Vagina (tissue), 2 donors: ENCODE measurements around the gene CASQ2. TPM values are rescaled to one million over a fixed set of nuclear protein-coding genes. Genes with fewer than 3 reads are reported as not detected.

Experiments
- DNase-seq, 2 donors: peaks; one replicate each; pipeline ENCODE4 v3.0.0-alpha.2; 2017; ENCODE audit errors: extremely low spot score in 2 of 2
- H3K27ac ChIP-seq: fragments of 200-600 bp; sonication (generic); one replicate; pipeline ENCODE4 v1.5.1; 2019
- H3K27me3 ChIP-seq: fragments of 200-600 bp; sonication (generic); one replicate; pipeline ENCODE4 v1.5.1; 2019
- H3K36me3 ChIP-seq, 2 donors: fragments of 200-600 bp; sonication (generic); one replicate each; pipeline ENCODE4 v1.5.1; 2017 to 2019
- H3K4me1 ChIP-seq: fragments of 200-600 bp; sonication (generic); one replicate; pipeline ENCODE4 v1.5.1; 2019
- H3K4me3 ChIP-seq, 2 donors: fragments of 200-600 bp; sonication (generic); 1 replicate in 1 of 2; 2 replicates in 1 of 2; pipeline ENCODE4 v1.5.1; 2016 to 2019
- H3K9me3 ChIP-seq: fragments of 200-600 bp; sonication (generic); one replicate; pipeline ENCODE4 v1.5.1; 2019
- POLR2A ChIP-seq, 2 donors: fragments of 450-650 bp; IDR thresholded peaks; one replicate each; pipeline ENCODE4 v1.6.1; 2017; ENCODE audit warnings: antibody characterized with exemption in 2 of 2, mild to moderate bottlenecking in 2 of 2, moderate library complexity in 2 of 2
- POLR2AphosphoS5 ChIP-seq, 2 donors: sonication (generic); formaldehyde crosslinking; IDR thresholded peaks; one replicate each; pipeline ENCODE4 v1.9.0; 2017; ENCODE audit warnings: antibody characterized with exemption in 2 of 2, mild to moderate bottlenecking in 2 of 2, low read depth in 1 of 2; ENCODE audit not compliant: insufficient read depth in 1 of 2
- intact Hi-C: fragments of 100-400 bp; cut with DNase I; formaldehyde crosslinking; loops from one replicate; pipeline ENCODE4 v1.15.1; 2023
- total RNA-seq: library from RNA; depleted of rRNA; stranded (reverse); fragments of >200 nt; gene quantifications from one replicate; pipeline ENCODE4 v1.2.3, GENCODE V29; 2016
- TF ChIP-seq, protein P1 (sequence below), 3 experiments: fragments of 450-650 bp in 2 of 3; fragments of 200-600 bp in 1 of 3; sonication (generic) in 1 of 3; IDR thresholded peaks; one replicate each; pipeline ENCODE4 v1.5.1; 2017 to 2019; ENCODE audit warnings: antibody characterized with exemption in 3 of 3, mild to moderate bottlenecking in 2 of 3, moderate library complexity in 2 of 3

The CASQ2 gene
- total RNA-seq, 1 donor from 2014 or later: 3.2 TPM

DNA sequence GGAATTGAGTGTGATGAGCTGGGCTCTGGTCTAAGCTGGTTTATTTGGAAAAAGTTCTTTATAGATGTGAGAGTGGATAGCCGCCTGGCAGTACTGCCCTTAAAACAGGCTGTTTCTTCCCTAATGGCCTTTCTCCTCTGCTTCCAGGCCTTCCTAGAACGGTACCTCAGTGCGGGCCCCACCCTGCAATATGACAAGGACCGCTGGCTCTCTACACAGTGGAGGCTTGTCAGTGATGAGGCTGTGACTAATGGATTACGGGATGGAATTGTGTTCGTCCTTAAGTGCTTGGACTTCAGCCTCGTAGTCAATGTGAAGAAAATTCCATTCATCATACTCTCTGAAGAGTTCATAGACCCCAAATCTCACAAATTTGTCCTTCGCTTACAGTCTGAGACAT is 77.5 kb downstream of the CASQ2 start:
- H3K27ac ChIP-seq: no peak overlapping the region
- peaks cover 0 to 48% of the 10 kb centered on the region in 2 donors for H3K36me3 ChIP-seq
- no peak for TF ChIP-seq POLR2AphosphoS5 (IDR thresholded peaks at IDR 0.05; ENCODE audit: insufficient read depth in 1 of 2, low read depth in 1 of 2)
- no peak for TF ChIP-seq POLR2A (IDR thresholded peaks at IDR 0.05)
- TF ChIP-seq, protein P1, sequence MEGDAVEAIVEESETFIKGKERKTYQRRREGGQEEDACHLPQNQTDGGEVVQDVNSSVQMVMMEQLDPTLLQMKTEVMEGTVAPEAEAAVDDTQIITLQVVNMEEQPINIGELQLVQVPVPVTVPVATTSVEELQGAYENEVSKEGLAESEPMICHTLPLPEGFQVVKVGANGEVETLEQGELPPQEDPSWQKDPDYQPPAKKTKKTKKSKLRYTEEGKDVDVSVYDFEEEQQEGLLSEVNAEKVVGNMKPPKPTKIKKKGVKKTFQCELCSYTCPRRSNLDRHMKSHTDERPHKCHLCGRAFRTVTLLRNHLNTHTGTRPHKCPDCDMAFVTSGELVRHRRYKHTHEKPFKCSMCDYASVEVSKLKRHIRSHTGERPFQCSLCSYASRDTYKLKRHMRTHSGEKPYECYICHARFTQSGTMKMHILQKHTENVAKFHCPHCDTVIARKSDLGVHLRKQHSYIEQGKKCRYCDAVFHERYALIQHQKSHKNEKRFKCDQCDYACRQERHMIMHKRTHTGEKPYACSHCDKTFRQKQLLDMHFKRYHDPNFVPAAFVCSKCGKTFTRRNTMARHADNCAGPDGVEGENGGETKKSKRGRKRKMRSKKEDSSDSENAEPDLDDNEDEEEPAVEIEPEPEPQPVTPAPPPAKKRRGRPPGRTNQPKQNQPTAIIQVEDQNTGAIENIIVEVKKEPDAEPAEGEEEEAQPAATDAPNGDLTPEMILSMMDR (IDR thresholded peaks at IDR 0.05): no peak
- H3K27me3 ChIP-seq: no peaks in the 10 kb centered on the region
- DNase-seq: no peak
- intact Hi-C loops: no loop called here
- H3K4me3 ChIP-seq: no peak overlapping the region
- H3K9me3 ChIP-seq: no peaks in the 10 kb centered on the region
- no peaks in the 10 kb centered on the region for H3K4me1 ChIP-seq

DNA sequence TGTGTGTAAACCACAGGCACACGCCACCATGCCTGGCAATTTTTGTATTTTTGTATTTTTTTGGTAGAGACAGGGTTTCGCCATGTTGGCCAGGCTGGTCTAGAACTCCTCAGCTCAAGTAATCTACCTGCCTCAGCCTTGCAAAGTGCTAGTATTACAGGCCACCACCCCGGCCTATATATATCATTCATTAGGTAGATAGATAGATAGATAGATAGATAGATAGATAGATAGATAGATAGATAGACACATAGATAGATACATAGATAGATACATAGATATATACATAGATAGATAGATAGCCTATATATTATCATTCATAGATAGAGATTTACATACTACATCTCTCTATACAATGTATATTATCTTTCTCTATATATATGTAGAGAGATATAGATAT is 80.8 kb downstream of the CASQ2 start:
- Histone ChIP-seq H3K9me3 (no peaks in the 10 kb centered on the region), H3K27ac (no peak overlapping the region), H3K4me1 (no peaks in the 10 kb centered on the region), H3K4me3 (no peak overlapping the region), H3K27me3 (no peaks in the 10 kb centered on the region), H3K36me3 (peaks cover 0 to 76% of the 10 kb centered on the region in 2 donors)
- intact Hi-C loops: no loop called here
- TF ChIP-seq POLR2A (IDR thresholded peaks at IDR 0.05): no peak
- TF ChIP-seq, protein P1 (IDR thresholded peaks at IDR 0.05): no peak
- no peak for DNase-seq

DNA sequence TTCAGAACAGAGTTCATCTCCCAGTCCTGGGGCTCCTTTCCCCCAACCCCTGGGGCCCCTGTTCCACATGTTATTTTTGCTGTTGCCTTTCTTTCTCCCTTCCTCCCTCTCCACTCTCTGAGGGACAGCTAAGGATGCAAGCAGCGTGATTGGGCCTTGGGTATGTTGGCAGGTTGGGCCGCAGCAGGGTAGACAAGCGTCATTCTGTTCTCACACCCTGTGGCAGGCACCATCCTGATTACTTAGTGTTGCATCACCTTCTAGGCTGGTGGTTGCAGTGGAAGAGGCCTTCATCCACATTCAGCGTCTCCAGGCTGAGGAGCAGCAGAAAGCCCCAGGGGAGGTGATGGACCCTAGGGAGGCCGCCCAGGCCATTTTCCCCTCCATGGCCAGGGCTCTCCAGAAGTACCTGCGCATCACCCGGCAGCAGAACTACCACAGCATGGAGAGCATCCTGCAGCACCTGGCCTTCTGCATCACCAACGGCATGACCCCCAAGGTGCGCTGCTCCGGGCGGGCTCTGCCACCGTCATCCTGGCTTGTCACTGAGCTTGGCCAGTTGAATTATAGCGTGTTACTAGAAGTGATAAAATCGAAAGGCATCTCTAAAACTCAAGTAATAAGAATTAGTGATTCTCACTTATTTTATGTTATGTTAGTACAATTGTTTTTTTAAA is 83.3 kb downstream of the CASQ2 start:
- no peak overlapping the region for H3K4me3 ChIP-seq
- no peak overlapping the region for H3K27ac ChIP-seq
- H3K4me1 ChIP-seq: peaks cover 9% of the 10 kb centered on the region
- H3K36me3 ChIP-seq: peaks cover 0 to 54% of the 10 kb centered on the region in 2 donors
- TF ChIP-seq POLR2A (IDR thresholded peaks at IDR 0.05) (no peak), POLR2AphosphoS5 (IDR thresholded peaks at IDR 0.05; ENCODE audit: insufficient read depth in 1 of 2, low read depth in 1 of 2) (no peak)
- TF ChIP-seq, protein P1 (IDR thresholded peaks at IDR 0.05): no peak
- intact Hi-C loops: no loop called here
- H3K9me3 ChIP-seq: no peaks in the 10 kb centered on the region
- no peak for DNase-seq
- no peaks in the 10 kb centered on the region for H3K27me3 ChIP-seq

- H3K27me3 ChIP-seq: no peaks in the 10 kb centered on the region
- peaks cover 0 to 41% of the 10 kb centered on the region in 2 donors for H3K36me3 ChIP-seq
- H3K4me3 ChIP-seq: no peak overlapping the region
- no peak overlapping the region for H3K27ac ChIP-seq
- DNase-seq: no peak
- peaks cover 27% of the 10 kb centered on the region for H3K4me1 ChIP-seq
- TF ChIP-seq, protein P1 (IDR thresholded peaks at IDR 0.05): no peak
- TF ChIP-seq POLR2A (IDR thresholded peaks at IDR 0.05): no peak
- no peak for TF ChIP-seq POLR2AphosphoS5 (IDR thresholded peaks at IDR 0.05; ENCODE audit: insufficient read depth in 1 of 2, low read depth in 1 of 2)
- intact Hi-C loops: no loop called here
- H3K9me3 ChIP-seq: no peaks in the 10 kb centered on the region
Observed at GRCh38 chr1:115682792-115683191, 85.7 kb downstream of the CASQ2 start.

- peak overlapping the region; percentile 69 for H3K27ac ChIP-seq
Observed at GRCh38 chr1:115680730-115681111, 87.8 kb downstream of the CASQ2 start.

More at GRCh38 chr1:115680730-115681111, 87.8 kb downstream of the CASQ2 start:
- no peaks in the 10 kb centered on the region for H3K27me3 ChIP-seq
- peaks cover 39% of the 10 kb centered on the region for H3K4me1 ChIP-seq
- H3K36me3 ChIP-seq: peaks cover 0 to 26% of the 10 kb centered on the region in 2 donors
- H3K4me3 ChIP-seq: no peak overlapping the region
- TF ChIP-seq POLR2A (IDR thresholded peaks at IDR 0.05) (no peak), POLR2AphosphoS5 (IDR thresholded peaks at IDR 0.05; ENCODE audit: insufficient read depth in 1 of 2, low read depth in 1 of 2) (no peak)
- TF ChIP-seq, protein P1 (IDR thresholded peaks at IDR 0.05): no peak
- no peak for DNase-seq
- no peaks in the 10 kb centered on the region for H3K9me3 ChIP-seq
- intact Hi-C loops: no loop called here
